ENCODE data around the gene KCTD14.
"Not testable (repeated sequence)": the region's sequence is repeated elsewhere in the genome, so short reads cannot be mapped to it uniquely, and the experiment has no call there.

KCTD14 gene

GRCh38 chr11:78045851-78046485 lies 22.9 kb upstream of the KCTD14 start:
- peak; percentile 66 to 70 for DNase-seq

- no peak for DNase-seq
Observed at GRCh38 chr11:78044706-78045105, 21.6 kb upstream of the KCTD14 start.

GRCh38 chr11:78041843-78042440 lies 18.9 kb upstream of the KCTD14 start:
- DNase-seq, result no peak

DNA sequence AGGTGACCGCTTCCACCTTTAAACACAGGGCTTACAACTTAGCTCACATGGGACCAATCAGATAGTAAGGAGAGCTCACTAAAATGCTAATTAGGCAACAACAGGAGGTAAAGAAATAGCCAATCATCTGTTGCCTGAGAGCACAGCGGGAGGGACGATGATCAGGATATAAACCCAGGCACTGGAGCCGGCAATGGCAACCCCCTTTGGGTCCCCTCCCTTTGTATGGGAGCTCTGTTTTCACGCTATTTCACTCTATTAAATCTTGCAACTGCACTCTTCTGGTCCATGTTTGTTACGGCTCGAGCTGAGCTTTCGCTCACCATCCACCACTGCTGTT lies 18.3 kb upstream of the KCTD14 start:
- DNase-seq, result not testable (repeated sequence)

DNA sequence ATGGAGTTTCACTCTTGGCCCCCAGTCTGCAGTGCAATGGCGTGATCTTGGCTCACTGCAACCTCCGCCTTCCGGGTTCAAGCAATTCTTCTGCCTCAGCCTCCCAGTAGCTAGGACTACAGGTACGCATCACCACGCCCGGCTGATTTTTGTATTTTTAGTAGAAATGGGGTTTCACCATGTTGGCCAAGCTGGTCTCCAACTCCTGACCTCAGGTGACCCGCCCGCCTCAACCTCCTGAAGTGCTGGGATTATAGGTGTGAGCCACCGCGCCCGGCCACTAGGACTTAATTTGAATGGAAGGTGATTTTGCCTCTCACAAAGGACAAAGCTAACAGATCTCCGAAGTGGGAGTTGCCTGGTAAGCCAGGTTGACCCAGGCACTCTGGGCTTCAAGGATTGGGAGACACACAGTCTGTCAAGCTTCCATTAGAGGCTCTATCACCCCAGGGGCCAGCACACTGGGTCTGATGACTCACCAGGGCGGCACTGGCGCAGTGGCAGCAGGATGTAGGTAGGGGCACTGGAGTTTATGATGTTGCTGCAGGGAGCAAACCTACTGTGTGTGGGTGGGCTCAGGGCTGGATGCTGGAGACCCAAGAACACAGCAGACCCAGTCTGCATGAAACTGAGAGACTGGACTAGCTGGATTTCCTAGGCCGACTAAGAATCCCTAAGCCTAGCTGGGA lies 17.8 kb upstream of the KCTD14 start:
- peak in 1 of 2 experiments; percentile 21 for DNase-seq

GRCh38 chr11:78039919-78040671 lies 17.0 kb upstream of the KCTD14 start:
- DNase-seq, result peak; percentile 81 to 93

- DNase-seq, result peak in 1 of 2 experiments; percentile 26
Observed at GRCh38 chr11:78039391-78039918, 16.4 kb upstream of the KCTD14 start.

DNA sequence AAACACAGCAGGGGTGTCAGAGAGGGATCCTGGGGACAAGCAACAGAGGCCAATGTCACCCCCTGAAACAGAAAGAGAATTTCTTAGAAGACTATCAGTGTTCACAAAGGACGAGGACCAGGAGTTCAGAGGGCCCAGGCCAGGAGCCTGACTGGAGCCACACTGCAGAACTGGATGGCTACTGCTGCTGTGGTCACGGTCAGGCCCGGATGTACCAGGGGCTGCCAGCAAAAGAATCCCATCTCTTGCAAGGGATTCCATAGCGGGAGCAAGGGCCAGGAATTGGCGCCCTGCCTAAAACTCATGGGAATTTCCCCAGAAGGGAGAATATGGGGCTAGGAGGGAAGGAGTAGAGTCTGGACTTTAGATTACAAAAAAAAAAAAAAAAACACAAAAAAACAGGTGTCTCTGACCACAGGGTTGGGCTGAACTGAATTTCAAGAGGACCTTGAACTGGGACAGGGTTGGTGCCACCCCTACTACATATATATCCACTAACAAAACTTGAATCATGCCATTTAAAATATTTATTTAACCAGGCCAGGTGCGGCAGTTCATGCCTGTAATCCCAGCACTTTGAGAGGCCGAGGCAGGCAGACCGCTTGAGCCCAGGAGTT lies 15.7 kb upstream of the KCTD14 start:
- peak in 1 of 2 experiments; percentile 13 for DNase-seq

- DNase-seq, result no peak
Observed at GRCh38 chr11:78037825-78038620, 14.9 kb upstream of the KCTD14 start.

DNA sequence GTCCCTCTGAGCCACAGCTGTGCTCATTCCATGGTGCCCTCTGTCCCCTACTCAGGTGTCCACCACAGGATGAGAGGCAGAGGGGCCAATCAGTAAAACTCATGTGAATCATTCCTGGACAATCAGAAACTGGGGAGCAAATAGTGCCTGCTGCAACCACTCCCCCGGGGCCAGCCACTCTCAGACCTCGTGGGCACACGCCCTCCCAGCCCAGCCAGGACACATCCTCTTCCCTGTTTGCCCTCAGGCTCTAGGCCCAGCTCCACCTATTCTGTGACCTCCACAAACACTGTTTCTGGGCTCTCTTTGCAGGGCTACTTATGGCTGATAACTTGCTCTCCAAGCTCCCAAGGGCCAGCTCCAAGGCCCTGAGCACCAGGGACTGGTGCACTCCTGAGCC lies 14.0 kb upstream of the KCTD14 start:
- no peak for DNase-seq

DNA sequence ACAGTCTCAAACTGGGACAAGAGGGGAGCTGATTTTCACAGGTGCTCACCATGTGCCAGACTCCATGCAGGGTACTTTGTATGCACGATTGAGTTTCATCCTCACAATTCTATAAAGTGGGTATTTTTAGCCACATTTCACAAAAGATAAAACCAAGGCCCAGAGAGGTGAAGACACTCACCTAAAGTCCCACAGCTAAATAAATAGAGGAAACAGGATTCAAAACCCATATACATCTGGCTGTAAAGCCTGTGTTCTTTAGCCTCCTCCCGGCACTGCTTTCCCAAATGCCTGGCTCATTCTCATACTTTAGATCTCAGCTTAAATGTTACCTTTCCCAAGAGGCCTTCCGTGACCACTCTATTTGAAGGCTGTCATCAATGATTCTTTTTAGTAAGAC lies 13.2 kb upstream of the KCTD14 start:
- no peak for DNase-seq

DNA sequence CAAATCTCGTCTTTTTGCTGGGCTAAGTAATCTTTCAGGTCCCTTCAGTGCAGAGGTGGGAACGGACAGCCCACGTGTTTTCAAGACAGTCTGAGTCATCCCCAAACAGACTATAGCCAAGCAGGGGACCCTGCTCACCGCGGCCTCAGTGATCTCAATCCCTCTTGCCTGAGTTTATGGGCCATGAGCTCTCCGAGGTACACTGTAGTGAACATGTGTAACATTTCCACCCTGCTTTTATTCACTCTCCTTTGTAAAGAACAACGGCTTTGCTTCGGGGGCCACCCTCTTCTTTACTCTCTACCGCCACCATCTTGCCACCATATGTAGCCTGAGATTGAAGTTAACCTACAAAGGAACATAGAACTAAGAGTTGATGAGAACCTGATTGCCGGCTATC lies 11.5 kb upstream of the KCTD14 start:
- no peak for DNase-seq

DNA sequence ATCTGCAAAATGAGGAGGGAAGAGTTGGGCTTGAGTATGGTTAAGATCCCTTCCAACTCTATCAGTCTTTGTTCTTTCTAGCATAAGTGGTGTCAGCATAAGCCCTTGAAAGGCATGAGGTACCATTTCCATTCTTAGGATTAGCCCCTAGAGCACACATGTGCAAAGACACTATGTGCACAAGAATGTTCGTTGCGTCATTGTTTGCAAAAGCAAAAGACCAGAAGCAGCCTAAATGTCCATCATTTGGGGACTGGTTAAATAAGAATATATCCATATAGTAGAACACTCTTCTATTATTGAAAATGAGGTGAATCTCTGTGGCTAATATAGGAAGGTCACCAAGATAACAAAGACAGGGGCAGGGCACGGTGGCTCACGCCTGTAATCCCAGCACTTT lies 10.0 kb upstream of the KCTD14 start:
- DNase-seq, result no peak

DNA sequence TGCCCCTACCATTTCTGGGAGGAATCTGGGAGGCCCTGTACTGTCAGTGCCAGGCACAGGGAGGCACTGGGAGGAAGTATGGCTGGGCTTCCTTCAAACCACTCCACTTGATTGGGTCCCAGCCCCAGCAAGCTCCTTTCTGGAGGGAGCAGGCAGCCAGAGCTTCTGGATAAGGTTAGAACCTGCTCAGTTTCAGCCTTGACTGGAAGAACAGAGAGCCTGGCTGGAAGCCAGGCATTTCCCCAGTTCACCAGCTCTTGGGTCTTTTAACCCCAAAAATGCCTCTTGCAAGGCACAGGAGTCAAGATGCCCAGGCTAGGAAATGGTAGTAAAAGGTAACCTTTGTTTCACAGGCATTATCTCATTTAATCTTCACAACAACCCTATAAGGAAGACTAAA lies 9.0 kb upstream of the KCTD14 start:
- no peak for DNase-seq

GRCh38 chr11:78031629-78032028 lies 8.6 kb upstream of the KCTD14 start:
- no peak for DNase-seq

GRCh38 chr11:78030429-78031325 lies 7.6 kb upstream of the KCTD14 start:
- peak; percentile 96 to 98 for DNase-seq

DNA sequence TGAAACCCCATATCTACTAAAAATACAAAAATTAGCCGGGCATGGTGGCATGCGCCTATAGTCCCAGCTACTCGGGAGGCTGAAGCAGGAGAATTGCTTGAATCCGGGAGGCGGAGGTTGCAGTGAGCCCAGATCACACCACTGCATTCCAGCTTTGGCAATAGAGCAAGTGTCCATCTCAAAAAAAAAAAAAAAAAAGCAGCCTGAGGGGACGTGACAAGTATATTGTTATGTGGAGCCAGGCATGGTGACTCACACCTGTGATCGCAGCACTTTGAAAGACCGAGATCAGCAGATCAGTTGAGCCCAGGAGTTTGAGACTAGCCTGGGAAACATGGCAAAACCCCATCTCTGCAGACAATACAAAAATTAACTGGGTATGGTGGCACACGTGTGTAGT lies 5.3 kb upstream of the KCTD14 start:
- not testable (repeated sequence) for DNase-seq

DNA sequence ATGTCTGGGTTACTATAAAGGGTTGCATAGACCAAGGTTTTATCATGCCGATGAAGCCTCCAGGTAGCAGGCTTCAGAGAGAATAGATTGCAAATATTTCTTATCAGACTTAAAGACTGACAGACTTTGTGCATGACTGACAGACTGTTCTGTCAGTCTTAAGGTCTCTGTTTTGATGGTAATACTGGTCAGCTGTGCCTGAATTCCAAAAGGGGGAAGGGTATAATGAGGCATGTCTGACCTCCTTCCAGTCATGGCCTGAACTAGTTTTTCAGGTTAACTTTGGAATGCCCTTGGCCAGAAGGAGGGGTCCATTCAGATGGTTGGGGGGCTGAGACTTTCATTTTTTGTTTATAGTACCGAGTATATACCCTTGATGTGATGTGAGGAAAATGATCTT lies 4.7 kb upstream of the KCTD14 start:
- DNase-seq, result no peak

DNA sequence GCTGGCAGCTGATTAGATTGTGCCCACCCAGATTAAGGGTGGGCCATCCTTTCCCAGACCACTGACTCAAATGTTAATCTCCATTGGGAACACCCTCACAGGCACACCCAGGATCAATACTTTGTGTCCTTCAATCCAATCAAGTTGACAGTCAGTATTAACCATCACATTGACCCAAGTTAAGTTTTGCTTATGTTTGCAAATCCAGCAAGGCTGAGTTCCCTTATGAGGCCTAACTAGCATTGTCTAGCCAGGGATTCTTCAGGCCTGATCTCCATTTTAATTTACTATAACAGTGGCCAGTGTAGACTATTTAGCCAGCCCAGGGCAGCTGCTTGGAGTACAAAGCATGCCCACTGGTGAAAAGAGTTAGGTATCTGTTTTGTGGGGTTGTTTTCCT lies 2.3 kb upstream of the KCTD14 start:
- no peak for DNase-seq

GRCh38 chr11:78023426-78023825 lies 350 bp upstream of the KCTD14 start:
- DNase-seq, result peak in 1 of 2 experiments; percentile 34

GRCh38 chr11:78021611-78022010 lies 1.5 kb downstream of the KCTD14 start:
- no peak for DNase-seq
